Measurements from ENCODE around the gene REEP3.

Gene REEP3

GRCh38 chr10:63515002-63515763, 6.0 kb upstream of the REEP3 start:
- no peak for DNase-seq

DNA sequence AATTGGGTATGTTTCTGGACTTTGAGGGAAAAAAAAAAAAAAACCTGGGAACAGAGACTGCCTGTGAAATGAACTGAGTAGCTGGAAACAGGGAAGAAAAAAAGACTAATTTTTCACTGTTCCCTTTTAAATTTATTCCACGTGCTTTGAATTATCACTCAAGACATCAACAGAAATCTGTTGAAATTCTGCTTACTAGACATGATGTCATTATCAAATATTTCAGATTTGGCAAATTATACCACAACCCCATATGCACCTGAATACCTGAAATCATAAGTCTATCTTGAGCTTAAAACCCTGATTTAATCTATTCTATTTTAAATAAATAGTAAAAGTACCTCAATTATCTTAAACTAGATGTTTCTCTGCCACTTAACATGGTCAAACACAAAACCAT, 5.0 kb upstream of the REEP3 start:
- no peak for DNase-seq

DNA sequence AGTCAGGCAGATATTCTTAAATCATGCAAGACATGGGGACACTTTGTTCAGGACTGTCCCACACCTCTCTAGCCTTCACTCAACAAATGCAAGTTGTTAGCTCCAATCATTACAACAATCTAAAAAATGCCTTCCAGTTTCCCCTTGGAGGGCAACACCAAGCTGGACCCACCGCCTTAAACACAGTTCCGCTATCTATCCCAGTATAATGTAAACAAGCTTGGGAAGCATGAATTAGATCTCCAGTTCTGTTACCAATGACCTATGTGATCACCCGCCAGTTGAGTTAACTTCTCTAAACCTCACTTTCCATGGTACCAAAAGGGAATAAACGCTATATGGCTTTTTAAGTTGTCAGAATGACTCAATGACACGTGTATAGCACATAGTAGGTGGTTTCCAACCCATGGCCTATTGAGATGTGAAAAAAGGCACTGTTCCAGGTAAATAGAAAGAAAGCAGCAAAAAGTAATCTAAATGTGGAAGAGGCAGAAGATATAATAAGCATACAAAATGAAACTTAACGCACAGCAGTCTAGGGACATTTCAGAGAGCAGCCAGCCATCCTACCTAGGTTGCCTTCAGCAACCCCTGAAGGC, 2.4 kb upstream of the REEP3 start:
- DNase-seq = no peak

DNA sequence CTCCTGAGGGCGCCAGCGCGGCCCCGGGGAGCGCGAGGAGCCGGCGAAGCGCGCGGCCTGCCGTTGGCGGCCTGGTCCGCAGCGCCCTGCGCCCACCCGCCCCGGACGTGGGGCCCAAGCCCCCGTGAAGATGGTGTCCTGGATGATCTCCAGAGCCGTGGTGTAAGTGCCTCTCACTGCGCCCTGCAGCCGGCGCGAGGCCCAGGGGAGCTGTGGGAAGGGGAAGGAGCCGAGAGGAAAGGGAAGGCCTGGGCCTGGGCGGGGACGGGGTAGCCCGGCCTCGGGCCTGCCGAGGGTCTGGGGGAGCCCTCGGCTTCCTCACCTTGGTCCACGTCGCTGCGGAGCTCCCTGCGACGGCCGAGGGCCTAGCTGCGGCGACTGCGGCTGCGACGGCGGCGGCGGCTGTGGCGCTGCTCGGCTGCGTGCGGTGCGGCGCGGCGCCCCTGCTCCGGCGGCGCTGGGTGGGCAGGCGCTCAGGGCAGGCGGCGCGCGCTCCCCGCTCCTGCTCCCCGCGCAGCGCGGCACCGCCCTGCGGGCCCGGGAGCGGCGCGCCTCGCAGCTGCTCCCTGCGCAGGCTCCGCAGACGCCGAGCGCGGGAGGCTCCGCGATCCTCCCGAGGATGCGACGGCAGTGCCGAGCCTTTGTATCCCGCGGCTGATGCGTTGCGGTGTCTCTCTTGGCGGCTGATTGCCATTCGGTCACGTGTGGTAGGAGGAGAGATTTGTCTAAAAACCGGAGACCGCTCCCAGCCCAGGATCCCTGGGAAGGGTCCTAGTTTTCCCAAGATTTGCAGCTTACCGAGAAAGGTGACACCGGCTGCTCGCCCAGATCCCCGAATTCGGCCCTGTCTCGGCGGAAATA, 445 bp downstream of the REEP3 start:
- peak; percentile 86 for DNase-seq

- DNase-seq = peak; percentile 68
These were observed 1.1 kb downstream of the REEP3 start for GRCh38 chr10:63522277-63522687.

DNA sequence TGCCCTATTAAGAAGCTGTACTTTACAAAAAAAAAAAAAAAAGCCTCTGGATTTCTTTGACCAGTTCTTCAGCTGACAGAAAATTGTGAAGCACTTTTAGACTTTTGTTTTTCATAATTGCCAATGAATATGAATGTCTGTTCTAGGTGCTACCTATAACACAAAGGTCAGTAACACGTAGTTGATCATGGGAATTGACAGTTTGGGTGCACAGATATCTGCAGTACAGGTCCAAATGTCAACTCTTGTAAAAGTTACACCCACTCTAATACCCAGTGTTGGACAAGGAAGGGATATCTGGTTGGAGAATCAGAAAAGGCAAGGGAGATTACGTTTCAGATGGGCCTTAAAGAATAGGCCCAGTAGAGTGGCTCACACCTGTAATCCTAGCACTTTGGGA, 1.8 kb downstream of the REEP3 start:
- no peak for DNase-seq

DNA sequence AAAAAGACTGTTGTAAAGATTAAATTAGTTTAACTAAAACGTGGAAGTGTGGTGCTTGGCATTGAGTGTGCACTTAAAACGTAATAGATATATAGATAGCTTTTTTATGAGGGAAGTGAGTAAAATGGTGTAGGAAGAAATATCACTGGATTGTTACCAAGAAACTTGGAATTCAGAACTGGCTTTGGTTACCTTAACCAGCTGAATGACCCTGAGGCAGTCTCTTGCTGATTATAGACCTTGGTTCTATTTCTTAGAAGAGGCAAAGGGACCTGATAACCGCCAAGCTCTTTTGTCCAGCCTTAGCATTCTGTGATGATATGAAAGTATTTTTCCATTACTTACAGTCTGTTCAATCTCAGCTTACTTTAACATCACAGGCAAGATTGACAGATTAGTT, 3.8 kb downstream of the REEP3 start:
- no peak for DNase-seq

DNA sequence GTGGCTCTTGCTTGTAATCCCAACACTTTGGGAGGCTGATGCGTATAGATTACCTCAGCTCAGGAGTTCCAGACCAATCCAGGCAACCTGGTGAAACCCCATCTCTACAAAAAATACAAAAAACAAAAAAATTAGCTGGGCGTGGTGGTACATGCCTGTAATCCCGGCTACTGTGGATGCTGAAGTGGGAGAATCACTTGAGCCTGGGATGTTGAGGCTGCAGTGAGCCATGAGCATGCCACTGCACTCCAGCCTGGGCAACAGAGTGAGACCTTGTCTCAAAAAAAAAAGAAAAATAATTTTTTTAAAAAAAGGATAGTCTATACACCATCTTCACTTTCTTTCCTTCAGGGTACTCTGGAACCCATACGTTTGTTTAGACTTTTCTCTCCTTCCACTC, 6.2 kb downstream of the REEP3 start:
- DNase-seq = no peak

- no peak for DNase-seq
These were observed 7.0 kb downstream of the REEP3 start for GRCh38 chr10:63528084-63528744.

DNA sequence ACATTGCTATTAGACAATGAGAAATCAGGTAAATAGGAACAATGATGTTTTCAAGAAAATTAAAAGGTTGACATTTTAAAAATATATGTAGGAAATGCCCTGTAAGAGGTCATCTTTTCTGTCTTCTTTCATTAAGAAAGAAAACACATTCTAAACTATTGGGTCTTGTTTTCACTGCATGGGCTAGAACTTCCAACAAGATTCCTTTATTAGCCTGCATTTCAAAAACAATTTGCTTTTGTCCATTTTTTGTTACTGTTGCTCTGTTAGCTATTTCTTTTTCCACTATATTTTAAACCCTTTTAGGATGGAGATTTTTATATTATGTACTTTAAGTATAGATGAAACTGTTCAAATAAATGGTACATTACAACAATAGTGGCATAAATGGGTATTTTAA, 9.2 kb downstream of the REEP3 start:
- no peak for DNase-seq

GRCh38 chr10:63534723-63535122, 13.5 kb downstream of the REEP3 start:
- DNase-seq = no peak

DNA sequence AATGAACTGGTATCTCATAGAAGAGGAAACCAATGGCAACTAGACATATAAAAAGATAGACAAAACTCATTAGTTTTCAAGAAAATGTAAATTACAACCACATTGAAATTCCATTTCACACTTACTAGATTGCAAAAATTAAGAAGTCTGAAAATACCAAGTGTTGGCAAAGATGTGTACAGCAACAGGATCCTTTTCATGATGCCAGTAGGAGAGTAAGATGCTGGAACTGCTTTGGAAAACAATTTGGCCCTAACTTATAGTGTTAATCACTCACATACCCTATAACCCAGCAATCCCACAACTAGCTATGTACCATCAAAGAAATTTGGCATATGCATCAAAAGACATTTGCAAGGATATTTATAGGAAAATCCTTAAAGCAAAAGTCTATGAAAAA, 15.5 kb downstream of the REEP3 start:
- DNase-seq = no peak

DNA sequence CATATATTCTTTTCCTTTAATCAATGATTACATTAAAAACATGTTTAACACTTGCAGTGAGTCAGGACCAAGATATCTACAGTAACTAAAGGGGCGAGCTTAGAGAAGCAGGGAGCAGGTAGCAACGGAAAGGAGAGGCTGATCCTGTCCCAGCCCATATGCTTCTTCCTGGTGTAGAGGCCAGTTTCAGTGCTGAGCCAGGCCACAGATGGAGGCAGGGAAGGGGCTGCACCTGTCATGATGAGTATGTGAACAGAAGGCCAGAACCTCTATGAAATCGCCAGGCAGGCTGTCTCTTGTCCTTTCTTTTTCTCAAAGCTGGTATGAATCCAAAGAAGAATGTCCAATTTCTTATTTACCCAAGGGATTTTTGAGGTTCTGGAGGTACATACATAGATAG, 16.3 kb downstream of the REEP3 start:
- peak; percentile 51 for DNase-seq

DNA sequence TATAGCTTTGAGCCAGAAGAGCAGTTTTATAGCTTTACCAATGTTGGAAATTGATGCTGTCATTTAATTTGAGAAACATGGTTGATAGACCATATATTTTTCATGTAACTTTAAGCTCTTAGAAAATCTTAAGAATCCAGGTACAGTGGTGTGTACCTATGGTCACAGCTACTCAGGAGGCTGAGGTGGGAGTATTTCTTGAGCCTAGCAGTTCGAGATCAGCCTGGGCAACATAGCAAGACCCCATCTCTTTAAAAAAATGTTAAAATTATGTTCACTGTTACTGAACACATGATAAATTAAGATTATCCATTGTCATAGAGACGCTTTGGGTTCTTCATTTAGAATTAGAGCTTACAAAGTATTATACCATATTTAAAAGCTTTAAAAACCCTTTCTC, 18.2 kb downstream of the REEP3 start:
- no peak for DNase-seq

DNA sequence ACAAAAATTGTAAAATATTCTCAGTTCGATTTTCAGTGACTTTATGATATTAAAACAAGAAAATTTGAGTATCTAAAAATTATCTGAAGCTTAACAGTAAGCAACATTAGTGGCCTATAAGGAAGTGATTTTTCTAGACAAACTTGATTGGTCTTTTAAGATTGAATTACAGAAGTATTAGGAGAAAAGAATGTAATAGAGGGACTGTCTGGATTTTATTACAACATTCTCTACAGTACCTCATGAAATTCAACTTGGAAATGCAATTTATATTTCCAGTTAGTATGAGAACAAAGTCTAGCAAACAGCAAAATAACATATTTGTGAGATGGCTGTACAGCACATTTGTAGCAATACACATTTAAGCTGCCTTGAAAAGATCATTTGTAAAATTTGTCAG, 18.8 kb downstream of the REEP3 start:
- DNase-seq = no peak

- peak; percentile 35 for DNase-seq
These were observed 21.8 kb downstream of the REEP3 start for GRCh38 chr10:63542835-63543575.

- DNase-seq = no peak
These were observed 22.4 kb downstream of the REEP3 start for GRCh38 chr10:63543576-63543962.

- DNase-seq = no peak
These were observed 23.2 kb downstream of the REEP3 start for GRCh38 chr10:63544418-63544817.

- DNase-seq = peak; percentile 14
These were observed 26.6 kb downstream of the REEP3 start for GRCh38 chr10:63547628-63548360.

DNA sequence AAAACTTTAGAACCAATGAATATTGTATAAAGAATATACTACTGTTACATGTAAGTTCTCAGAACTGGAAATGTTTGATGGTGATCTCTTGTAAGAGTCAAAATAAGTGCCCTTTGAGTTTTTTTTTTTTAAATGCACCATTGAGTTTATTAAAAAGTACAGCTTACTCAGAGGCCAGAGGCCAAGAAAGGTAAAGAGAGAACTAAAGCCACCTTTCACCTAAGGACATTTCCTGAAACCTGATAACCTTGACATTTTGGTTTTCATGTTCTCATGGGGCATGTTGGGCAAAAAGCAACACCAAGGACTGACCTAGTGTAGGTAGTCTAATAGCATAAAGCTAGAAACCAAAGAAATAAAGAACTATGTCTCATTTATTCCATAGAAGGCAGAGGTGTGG, 27.7 kb downstream of the REEP3 start:
- no peak for DNase-seq

- DNase-seq = peak; percentile 1
These were observed 28.6 kb downstream of the REEP3 start for GRCh38 chr10:63549810-63550209.

GRCh38 chr10:63553031-63553430, 31.8 kb downstream of the REEP3 start:
- DNase-seq = no peak
